ENCODE results near the gene STBD1. TPM values are rescaled to one million over a fixed set of nuclear protein-coding genes. Genes with fewer than 3 reads are reported as not detected.

STBD1 gene
- polyA plus RNA-seq, 1 experiment: 4.2 TPM

DNA sequence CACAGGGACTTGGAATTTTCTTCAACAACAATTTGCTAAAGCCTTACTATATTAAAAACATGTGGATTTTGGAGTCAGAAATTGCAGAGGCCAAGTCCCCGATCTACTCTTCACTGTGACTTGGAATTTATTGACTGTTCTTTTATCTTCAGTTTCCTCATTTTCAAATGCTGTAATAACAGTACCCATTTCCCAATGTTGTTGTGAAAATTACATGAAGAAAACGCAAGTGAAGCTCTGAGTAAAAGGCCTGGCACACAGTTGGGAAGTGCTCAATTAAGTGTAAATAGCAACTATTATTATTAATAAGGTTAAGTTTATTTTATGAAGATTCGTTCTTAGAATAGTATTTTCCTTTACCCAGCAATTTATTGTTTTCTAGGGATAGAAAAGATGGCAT lies 15.7 kb downstream of the STBD1 start:
- Histone ChIP-seq H3K4me3 (ENCODE audit: low read depth, low read length) (no peak overlapping the region), H3K27me3 (ENCODE audit: control insufficient read depth, insufficient read depth, low read length) (no peaks in the 10 kb centered on the region), H3K36me3 (ENCODE audit: control insufficient read depth, insufficient read depth, low read length) (no peaks in the 10 kb centered on the region)
- ChIA-PET POLR2A (no interaction called here), CTCF (no interaction called here)
- TF ChIP-seq, protein P1, sequence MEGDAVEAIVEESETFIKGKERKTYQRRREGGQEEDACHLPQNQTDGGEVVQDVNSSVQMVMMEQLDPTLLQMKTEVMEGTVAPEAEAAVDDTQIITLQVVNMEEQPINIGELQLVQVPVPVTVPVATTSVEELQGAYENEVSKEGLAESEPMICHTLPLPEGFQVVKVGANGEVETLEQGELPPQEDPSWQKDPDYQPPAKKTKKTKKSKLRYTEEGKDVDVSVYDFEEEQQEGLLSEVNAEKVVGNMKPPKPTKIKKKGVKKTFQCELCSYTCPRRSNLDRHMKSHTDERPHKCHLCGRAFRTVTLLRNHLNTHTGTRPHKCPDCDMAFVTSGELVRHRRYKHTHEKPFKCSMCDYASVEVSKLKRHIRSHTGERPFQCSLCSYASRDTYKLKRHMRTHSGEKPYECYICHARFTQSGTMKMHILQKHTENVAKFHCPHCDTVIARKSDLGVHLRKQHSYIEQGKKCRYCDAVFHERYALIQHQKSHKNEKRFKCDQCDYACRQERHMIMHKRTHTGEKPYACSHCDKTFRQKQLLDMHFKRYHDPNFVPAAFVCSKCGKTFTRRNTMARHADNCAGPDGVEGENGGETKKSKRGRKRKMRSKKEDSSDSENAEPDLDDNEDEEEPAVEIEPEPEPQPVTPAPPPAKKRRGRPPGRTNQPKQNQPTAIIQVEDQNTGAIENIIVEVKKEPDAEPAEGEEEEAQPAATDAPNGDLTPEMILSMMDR (IDR thresholded peaks at IDR 0.05; ENCODE audit: insufficient read depth, low read depth, low read length): no peak
- DNase-seq (ENCODE audit: low read depth): no peak

DNA sequence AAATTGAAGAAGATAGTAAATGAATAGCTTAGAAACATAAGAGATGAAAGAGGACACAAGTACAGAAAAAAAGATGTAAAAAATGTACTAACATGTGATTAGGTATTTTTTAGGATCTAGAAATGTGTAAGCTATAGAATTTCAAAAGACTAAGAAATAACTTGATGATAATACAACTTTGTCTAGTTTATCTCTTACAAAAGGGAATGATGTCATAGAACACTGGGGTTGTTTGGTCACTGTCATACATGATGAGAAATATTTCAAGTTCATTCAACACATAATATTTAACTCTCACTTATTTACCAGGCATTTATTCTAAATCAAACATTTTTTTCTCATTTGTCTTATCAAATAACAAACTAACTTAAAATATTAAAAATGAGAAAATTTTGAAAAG lies 18.5 kb downstream of the STBD1 start:
- ChIA-PET POLR2A (no interaction called here), CTCF (interaction anchor here (1.4 kb wide), 1 partner anchor 10 kb away, joined by 4 read pairs; no protein-coding TSS in a partner anchor)
- Histone ChIP-seq H3K4me3 (ENCODE audit: low read depth, low read length) (no peak overlapping the region), H3K27me3 (ENCODE audit: control insufficient read depth, insufficient read depth, low read length) (no peaks in the 10 kb centered on the region), H3K36me3 (ENCODE audit: control insufficient read depth, insufficient read depth, low read length) (no peaks in the 10 kb centered on the region)
- TF ChIP-seq, protein P1 (IDR thresholded peaks at IDR 0.05; ENCODE audit: insufficient read depth, low read depth, low read length): no peak
- DNase-seq (ENCODE audit: low read depth): no peak

DNA sequence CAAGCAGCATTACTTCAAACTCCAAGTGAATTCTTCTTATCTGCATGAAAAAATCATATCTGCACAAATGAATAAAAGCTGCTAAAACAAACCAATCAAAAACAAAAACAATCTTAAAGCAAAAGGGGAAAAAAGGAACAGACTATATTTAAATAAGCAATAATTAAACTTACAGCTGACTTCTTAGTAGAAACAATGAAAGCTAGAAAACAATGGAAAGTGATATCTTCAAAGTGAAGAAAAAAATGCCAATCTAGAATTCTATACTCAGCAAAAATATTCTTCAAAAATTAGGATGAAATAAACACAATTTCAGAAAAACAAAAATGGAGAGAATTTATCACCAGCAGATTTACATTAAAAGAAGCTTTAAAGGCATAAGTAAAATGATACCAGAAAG lies 20.0 kb downstream of the STBD1 start:
- ChIA-PET POLR2A (no interaction called here), CTCF (interaction anchor here (1.6 to 1.7 kb wide), 2 partner anchors 14 to 19 kb away, joined by 4 read pairs; no protein-coding TSS in a partner anchor)
- Histone ChIP-seq H3K4me3 (ENCODE audit: low read depth, low read length) (no peak overlapping the region), H3K27me3 (ENCODE audit: control insufficient read depth, insufficient read depth, low read length) (no peaks in the 10 kb centered on the region), H3K36me3 (ENCODE audit: control insufficient read depth, insufficient read depth, low read length) (no peaks in the 10 kb centered on the region)
- DNase-seq (ENCODE audit: low read depth): no peak
- TF ChIP-seq, protein P1 (IDR thresholded peaks at IDR 0.05; ENCODE audit: insufficient read depth, low read depth, low read length): no peak

DNA sequence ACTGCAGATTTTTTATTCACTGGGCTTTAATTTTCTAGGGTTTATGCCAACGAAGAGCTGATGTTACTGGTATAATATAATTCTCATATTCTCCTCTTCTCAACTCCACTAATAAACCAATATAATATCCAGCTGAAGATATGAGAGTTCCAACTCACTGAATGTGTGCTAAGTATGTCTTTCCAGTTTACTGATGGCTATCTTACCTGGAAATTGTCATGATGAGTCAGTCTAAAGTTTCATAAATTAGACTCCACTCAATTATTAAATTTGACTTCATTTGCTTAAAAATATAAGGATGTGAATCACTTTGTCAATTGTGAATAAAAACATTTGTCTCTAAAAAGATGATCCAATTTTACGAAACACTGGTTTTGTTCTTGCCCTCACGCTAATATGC lies 28.4 kb downstream of the STBD1 start:
- CTCF ChIA-PET: interaction anchor here (1.0 kb wide), 1 partner anchor 9 kb away, joined by 4 read pairs; no protein-coding TSS in a partner anchor
- POLR2A ChIA-PET: no interaction called here
- Histone ChIP-seq H3K4me3 (ENCODE audit: low read depth, low read length) (no peak overlapping the region), H3K36me3 (ENCODE audit: control insufficient read depth, insufficient read depth, low read length) (no peaks in the 10 kb centered on the region), H3K27me3 (ENCODE audit: control insufficient read depth, insufficient read depth, low read length) (no peaks in the 10 kb centered on the region)
- no peak for DNase-seq (ENCODE audit: low read depth)
- TF ChIP-seq, protein P1 (IDR thresholded peaks at IDR 0.05; ENCODE audit: insufficient read depth, low read depth, low read length): no peak

DNA sequence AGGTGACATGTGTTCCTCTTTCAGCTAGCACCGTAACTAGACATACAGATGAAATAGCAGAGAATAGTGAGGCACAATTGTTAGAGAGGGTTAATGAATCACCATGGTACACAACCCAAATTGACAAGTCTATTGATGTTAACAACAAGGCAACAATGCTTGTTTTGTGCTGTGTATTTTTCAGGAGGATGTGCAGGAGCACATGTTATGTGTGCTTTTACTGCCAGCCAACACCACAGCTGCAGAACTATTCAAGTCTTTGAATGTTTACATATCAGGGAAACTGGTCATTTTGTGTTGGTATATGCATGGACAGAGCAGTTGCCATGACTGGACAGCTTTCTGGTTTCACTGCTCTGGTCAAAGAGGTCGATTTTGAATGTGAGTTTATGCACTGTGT lies 32.8 kb downstream of the STBD1 start:
- ChIA-PET CTCF (interaction anchor here (1.3 to 1.7 kb wide), 2 partner anchors 38 to 160 kb away, joined by 3 to 5 read pairs; no protein-coding TSS in a partner anchor), POLR2A (no interaction called here)
- DNase-seq (ENCODE audit: low read depth): no peak
- TF ChIP-seq, protein P1 (IDR thresholded peaks at IDR 0.05; ENCODE audit: insufficient read depth, low read depth, low read length): no peak
- H3K36me3 ChIP-seq (ENCODE audit: control insufficient read depth, insufficient read depth, low read length): no peaks in the 10 kb centered on the region
- H3K4me3 ChIP-seq (ENCODE audit: low read depth, low read length): no peak overlapping the region
- peaks cover 2% of the 10 kb centered on the region for H3K27me3 ChIP-seq (ENCODE audit: control insufficient read depth, insufficient read depth, low read length)

Data from BJ (cell line).